Measurements from ENCODE around the gene LSAMP.
A peak's percentile ranks its signal among the peaks of the same experiment; 100 is the strongest.
"Not testable (repeated sequence)": the region's sequence is repeated elsewhere in the genome, so short reads cannot be mapped to it uniquely, and the experiment has no call there.

The LSAMP gene

DNA sequence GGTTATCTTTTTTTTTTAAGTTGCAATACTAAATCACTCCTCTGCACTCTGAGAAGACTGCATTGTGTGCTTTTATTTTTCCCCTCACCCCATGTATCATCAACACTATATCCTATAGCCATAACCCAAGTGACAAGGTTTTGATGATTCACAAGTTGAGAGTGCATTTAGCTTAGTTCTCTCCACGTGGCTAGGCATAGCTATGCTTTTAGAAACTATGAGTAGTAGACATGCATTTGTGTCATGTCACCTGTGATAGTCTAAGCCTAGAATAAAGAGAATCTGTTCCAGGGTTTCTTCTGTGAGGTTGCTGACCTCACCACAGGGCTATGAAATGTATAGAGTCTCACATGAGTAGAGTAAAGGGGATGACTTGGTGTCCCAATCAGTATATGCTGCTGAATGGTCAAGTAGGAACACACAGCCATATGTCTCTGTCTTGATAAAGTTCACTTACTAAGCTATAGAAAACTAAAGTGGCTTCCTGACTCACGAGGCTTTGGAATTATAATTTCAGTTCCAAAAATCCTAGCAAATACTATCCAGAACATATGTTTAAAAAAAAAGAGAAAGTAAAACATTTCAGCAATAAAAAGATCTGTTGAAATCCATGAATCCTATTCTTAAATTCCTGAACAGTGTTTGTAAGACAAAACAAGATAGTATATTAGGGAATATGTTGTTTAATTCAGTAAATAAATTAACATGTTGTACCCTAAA lies 206.3 kb downstream of the LSAMP start:
- no peak for DNase-seq

DNA sequence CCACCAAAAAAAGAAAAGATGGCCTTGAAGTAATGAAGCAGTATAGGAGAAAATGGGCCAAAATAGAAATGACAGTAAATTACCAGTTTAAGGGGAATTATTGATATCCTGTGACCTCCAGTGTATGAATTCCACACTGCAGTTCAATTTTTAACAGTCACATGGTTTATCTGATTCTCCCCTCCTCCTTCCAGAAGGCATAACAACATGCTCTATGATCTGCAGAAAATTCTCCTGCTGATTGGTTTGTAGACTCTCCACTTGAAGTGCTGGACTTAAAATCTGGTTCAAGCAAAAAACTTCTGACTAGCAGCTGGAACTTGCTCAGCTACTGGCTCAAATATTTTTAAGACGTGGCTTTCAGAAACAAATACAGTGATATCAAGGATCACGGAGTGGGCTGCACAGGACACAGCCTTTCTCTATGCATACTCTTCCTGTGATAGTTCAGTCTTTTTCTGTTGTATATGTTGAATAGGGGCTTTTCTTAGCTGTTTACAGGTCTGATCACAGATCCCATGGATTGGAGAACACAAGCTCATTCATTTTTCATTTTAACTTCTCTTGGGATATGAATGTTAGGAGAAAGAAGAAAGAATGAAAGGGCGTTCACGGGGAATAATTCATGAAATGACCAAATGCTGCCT lies 211.5 kb downstream of the LSAMP start:
- DNase-seq: peak in 1 of 2 experiments; percentile 21

DNA sequence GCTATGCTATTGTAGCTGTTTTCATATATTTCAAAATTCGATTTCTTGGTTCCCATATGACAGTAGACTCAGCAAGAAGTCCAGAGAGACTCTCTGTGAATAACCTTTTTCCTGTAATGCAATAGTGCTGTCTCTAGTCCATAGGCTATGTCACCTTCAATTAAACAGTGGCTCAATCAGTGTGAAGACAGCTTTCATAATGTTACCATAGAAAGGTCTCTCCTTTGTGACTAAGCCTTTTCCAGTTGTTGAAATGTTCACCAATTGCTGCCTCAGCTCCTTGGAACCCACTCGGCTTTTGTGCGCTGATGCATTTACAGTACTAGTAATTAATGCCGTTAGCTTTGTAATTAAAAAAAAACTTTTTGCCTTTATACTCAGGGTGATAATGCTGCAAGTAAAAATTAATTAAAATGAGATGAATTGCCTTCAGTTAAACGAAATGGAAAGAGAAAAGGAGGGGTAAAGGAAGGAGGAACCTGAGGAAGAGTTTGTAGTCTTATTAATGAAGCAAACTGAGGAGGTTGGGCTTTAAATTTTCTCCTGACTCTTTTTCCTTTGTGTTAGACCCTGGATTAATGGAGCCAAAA lies 214.8 kb downstream of the LSAMP start:
- no peak for DNase-seq

DNA sequence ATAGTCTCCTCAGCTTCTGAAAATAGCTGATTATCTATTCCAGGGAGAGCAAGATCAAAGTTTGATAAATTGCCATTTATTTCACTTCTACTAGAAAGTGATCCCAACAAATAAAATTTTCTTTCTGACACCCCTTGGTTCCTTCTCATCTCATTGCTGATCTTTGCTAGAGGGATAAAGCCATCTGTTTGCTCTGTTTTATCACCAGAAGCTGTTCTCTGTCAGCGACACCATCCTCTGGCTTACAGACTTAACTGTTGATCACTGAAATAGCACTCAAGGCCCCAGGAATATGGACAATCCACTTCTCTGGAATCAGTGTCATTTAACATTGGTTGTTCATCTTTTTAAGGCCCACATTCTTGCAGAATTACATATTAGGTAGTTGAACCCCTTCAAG lies 219.0 kb downstream of the LSAMP start:
- DNase-seq: peak in 1 of 2 experiments; percentile 41

DNA sequence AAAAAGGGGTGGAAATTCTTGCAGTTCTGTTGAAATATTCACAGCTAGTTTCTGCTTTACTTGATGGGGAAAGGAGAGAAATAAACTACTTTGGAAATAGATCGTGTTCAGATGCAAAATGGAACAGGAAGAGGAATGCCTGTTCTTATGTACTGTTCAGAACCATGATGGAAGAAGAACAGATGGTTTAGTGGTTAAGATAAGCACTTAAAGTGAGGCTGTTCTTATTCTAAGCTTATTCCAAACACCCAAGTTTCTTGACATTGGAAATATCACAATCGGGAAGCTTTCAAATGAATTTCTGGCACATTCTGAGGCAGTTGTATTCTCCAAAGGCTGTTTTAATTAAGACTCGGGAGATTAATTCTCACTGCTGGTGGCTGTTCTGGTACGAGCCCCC lies 228.5 kb downstream of the LSAMP start:
- DNase-seq: peak; percentile 33 to 82

DNA sequence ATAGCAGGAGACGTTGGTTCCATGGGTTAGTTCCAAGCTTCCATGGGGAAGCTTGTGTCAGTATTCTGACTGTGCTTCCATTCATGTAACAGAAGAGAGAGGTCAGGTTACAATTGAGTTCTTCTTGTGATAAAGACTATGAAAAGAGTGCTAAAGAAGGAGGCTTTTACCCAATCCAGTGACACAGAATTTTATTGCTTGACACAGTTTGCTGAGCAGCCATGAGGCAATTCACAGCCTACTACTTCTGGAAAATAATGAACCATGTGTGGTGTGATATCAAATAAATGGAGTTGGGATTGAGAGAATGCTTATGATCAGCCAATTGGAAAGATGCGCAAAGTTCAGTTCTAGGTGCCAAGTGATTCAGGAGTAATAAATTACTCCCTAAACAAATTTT lies 233.4 kb downstream of the LSAMP start:
- no peak for DNase-seq

DNA sequence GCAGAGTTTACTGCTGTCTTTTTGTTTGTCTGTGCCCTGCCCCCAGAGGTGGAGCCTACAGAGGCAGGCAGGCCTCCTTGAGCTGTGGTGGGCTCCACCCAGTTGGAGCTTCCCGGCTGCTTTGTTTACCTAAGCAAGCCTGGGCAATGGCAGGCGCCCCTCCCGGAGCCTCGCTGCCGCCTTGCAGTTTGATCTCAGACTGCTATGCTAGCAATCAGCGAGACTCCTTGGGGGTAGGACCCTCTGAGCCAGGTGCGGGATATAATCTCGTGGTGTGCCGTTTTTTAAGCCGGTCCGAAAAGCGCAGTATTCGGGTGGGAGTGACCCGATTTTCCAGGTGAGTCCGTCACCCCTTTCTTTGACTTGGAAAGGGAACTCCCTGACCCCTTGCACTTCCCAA lies 236.5 kb downstream of the LSAMP start:
- DNase-seq: not testable (repeated sequence)

DNA sequence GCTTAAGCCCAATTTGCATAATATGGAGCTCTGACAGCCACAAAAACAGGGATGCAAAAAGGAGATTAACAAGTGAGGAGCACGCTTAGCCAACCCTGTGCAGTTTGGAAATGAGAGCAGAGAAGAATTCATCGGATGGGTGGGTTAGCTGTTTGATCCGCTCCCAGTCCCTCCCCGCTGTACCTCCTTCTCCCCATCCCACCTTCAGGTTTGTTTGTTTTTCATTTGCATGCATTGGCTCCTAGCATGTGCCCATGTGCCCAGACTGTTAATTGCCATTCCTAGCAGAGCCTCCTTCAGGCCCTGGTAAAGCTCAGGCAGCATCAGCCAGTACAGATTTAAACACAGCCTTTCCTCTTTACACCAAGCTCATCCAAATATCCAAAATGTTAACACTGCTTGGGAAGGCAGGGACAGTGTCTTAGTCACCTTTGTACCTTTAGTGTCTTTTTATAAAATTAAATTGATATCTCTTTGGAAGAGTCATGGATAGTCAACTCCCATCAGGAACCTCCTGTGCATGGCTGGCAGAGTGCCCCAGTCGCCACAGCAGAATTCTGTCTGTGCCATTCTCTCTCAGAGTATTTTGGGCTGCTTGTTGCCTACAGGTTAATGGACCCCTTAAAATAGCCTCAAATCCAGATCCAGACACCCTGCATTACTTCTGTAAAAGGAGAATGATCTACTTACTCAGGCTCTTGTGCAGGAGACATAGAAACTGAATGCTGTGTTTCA lies 244.2 kb downstream of the LSAMP start:
- DNase-seq: no peak

DNA sequence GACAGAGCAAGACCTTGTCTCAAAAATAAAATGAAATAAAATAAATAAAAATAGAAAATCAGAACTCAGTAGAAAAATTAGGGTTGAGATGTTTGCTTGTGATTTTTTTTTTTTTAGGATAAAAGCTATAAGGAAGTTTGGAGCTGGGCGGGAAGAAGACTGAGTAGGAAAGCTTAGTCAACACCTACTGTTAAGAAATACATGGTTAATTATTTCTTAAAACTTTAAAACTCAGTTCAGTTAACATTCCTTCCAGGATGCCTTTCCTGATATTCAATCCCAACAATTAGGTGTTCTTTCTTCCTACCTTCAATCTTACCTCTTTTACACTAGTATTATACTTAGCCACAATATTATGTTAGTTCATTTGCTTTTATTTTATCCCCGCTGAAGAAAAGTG lies 246.2 kb downstream of the LSAMP start:
- DNase-seq: no peak

DNA sequence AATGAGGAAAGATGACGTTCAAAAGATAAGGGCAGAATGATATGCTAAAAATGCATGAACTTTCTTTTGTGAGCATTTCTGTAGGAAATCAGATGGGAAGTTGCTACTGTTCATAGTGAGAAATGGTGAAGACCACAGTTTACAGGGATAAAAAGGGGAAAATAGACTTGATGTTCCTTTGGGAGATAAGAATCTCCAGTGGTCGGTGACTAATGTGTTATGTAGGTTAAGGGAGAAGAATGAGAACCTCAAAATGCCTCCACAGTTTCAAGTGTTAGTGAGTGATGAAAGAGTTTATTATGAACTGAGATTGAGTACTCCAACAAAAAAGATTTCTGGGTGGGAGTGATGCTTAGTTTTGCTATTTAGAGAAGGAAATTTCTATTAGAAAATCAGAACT lies 247.2 kb downstream of the LSAMP start:
- no peak for DNase-seq

DNA sequence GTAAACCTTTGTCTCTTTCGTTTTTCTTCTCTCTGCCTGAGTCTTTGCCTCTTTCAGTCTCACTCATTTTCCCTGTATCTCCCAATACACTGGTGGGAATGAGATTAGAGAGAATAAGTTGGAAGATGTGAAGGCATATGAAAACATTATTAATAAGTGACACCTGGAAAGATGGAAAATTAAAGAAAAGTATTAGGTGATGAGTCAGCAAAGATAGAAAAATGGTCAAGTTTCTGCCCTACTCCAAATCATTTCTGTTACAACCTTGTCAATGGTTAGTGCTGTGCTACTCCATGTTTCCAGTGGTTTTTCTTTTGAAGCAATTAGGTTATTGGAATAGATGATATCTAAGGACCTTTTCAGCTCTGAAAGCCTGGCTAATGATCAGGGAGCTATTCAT lies 252.8 kb downstream of the LSAMP start:
- DNase-seq: no peak

DNA sequence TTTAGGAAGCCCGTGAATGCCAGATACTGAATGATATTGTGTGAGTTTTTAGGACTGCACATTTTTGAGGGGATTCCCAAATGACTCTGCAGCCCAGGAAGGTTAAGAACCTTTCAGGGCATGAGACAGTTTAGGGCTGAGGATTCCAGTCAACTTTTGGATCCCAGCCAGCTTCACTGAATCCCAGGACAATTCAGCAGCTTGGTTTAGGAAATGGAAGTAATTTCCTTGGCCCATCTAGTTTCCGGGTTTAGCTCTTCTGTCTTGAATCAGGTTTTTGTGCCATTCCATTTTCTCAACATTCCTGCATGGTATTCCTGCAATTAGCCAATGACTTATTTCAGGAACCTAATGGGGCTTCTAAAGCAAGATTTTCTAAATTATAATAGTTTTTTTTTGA lies 253.9 kb downstream of the LSAMP start:
- no peak for DNase-seq

DNA sequence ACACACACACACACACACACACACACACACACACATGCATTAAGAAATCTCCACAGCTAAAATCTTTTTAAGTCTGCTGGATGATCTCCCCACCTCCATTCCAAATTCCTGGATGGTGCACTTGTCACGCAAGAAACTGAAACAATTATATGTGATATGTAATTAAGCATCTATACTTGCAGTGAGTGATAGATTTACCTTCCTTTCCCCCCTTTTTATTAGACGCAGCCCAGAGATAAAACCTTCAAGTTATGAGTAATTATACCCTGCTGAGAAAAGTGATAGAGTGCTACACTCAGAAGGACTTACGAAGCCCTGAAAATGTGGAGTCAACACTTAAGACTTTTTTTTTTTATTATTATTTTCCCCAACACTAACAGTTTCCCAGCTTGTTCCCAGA lies 255.2 kb downstream of the LSAMP start:
- no peak for DNase-seq

DNA sequence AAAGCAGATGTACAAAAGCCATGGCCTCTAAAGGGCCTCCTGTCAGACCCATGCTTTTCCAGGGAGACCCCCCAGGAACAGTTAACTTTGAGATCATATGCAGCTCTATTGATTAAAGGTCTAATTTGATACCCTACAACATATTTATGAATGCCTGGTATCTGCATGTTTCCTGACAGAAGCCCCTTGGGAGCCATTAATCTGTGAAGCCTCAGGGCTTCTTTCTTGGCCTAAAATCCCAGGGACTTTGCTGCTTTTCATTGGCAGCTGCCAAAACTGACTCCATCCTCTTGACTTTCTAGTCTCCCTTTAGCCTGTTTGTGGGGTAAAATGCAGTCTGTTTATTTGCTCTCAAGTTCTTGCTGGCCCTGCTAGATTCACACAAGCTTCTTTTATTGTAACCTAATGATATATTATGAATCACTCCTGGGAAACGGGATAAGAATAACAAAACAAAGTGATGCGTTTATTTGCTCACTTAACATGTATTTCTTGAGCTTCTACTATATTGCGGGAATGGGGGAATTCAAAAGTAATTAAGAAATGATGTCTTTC lies 257.0 kb downstream of the LSAMP start:
- peak; percentile 39 to 69 for DNase-seq

DNA sequence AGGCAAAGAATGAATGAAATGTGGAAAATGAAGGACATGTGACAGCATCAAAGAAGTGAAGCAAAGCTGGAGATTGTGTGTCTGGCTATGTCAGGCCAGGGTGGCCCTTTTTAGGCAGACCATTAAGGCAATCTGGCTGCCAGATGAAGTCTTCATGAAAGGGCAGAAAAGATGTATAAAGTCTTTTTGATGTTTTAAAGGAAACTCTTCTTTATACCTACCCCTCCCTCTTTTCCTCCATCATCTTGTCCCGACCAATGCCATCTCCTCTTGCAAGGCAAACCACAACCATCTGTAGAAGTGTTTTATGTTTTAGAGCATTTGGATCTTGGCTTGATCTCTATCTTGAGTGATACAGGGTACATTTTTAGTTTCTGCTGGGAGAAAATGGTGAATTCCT lies 259.2 kb downstream of the LSAMP start:
- no peak for DNase-seq

DNA sequence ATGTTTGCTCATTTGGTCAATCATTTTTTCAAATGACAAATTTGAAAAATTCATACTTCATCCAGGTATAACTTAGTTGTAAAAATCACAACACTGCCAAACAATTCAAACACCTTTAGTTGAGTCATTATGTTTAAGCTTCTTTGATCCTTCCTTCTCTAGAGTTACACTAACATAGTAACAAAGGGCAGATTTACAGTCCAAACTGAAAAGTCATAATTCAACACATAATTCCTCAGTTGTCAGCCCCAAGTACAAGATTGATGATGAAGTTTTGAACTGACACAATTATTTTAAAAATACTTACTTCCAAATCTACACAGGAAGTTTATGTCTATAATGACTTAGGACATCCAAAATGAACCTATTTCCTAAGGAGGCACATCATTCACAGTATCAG lies 264.1 kb downstream of the LSAMP start:
- no peak for DNase-seq

DNA sequence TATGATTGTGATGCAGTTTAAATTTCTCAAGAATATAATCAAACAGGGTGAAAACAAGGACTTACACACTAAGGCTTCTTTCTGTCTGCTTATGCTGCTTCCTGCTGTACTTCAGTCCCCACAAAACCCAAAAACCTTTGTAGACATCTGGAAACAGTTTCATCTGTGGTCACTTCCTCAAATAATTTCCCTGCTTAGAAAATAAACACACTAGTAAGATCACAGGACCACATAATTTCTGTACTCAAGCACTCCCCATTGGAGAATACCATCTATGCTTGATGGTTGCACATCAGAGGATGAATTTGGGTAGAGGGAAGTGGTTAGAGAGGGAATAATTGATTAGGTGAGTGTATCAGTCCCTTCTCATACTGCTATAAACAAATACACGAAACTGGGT lies 266.2 kb downstream of the LSAMP start:
- DNase-seq: no peak

DNA sequence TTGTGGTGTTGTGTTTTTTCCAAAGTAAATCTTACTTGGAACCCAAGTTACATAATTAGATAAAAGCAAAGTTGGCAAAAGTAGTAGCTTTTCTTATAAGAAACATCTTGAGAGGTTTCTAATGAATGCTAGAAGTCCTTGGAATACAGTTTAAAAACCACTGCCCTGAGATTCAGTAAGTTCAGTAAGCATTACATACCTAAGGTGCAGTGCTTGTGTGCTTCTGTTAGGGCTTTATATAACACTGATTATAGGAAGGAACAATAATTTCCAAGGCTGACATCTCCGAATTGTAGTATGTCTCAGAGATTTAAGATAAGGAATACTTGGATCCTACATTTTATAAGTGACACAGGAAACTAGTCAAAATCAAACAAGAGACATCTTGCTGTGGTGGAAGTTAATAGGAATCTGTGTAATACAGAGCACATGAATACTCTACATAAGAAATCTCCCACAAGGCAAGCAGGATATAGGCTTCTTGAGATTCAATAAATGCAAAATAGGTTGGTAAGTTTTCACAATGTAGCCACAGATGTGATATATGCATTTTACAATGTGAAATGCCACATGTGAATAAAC lies 268.2 kb downstream of the LSAMP start:
- DNase-seq: no peak

DNA sequence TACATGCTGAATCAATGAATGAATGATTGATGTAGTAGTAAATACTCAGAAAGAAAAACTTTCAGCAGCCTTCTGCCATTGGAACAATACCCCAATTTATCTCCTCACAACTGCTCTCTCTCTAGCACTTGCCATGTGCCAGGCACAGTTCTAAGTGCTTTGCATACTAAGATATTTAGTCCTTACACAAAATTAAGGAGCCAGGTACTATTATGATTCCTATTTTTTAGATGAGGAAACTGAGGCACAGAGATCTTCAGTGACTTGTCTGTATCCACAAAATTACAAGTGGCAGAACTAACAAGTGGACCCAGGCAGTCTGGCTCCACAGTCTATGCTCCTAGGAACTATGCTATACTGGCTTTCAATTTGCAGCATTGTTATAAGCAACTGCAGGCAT lies 279.2 kb downstream of the LSAMP start:
- DNase-seq: no peak

DNA sequence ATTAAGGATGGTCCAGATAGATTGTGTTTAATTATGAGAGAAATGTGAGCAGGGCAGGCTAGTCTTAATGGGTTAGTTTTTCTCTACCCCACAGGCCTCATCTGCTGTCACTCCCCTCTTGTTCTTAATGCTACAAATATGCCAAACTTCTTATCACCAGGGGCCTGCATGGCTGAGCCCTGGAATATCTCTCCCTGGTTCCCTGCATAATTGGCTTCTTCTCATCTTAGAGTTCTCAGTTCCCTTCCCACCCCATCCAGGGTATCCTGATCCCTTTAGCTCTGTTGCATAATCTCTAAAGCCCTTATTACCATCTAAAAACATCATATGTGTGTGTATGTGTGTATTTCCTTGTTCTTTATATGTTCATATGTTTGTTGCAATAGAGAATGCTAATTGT lies 279.6 kb downstream of the LSAMP start:
- DNase-seq: no peak

DNA sequence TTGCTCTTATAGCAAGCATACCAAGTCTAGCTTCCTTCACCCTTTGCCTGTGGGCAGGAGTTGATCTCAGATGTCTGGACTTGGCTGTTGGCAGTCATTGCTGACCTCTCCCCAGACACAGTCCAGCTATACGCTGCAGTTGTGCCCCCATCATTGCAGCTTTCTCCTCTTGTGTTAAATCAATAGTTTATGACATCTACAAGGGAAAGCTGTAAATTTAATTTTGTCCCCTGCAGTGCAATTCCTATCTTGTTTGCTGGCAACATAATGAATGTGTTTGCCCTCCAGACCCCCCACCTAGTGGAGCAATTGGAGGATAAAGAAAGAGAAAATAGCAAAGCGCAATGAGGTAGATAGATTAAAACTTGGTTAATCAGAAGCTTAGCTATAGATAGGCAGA lies 280.2 kb downstream of the LSAMP start:
- no peak for DNase-seq

DNA sequence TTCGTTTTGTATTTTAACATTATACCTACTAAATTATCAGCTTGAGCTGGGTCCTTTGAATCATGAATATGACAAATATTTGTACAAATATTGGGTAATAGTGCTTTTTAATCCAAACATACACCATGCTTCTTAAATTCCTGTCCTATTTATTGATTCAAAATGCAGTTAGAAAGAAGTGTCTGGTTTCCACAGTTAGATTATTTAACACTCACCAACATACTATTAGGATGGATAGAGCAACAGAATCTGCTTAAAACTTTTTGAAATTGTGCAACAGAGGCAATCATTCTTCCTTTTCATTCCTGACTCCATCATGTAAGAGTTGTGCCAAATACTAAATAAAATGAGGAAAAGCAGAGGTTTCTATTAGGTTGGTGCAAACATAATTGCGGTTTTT lies 281.2 kb downstream of the LSAMP start:
- no peak for DNase-seq

Data from NCI-H524 (cell line).